Kidney epithelial cell (primary cell): Measurements from ENCODE around the gene ZCCHC17. TPM values are rescaled to one million over a fixed set of nuclear protein-coding genes. Genes with fewer than 3 reads are reported as not detected.

Experiments used
- DNase-seq: peaks from one replicate; pipeline ENCODE4 v3.0.0-alpha.2; 2010; ENCODE audit warnings: low read depth
- H3K27me3 ChIP-seq: 2 replicates; pipeline ENCODE4 v1.6.0; 2011; ENCODE audit warnings: low read length; ENCODE audit not compliant: control insufficient read depth, insufficient read depth
- H3K36me3 ChIP-seq: 2 replicates; pipeline ENCODE4 v1.5.1; 2011; ENCODE audit warnings: low read length; ENCODE audit not compliant: control insufficient read depth, insufficient read depth
- H3K4me3 ChIP-seq: 2 replicates; pipeline ENCODE4 v1.5.1; 2011; ENCODE audit warnings: low read depth, mild to moderate bottlenecking, control low read depth, low read length
- total RNA-seq: library from RNA; depleted of rRNA; stranded (reverse); fragments of >200 nt; gene quantifications from 2 replicates; pipeline ENCODE4 v1.2.3, GENCODE V29; 2015
- TF ChIP-seq, protein P1 (sequence below): IDR thresholded peaks from 2 replicates; pipeline ENCODE4 v1.5.1; 2011; ENCODE audit warnings: mild to moderate bottlenecking, moderate library complexity, low read length, control low read depth, inconsistent platforms; ENCODE audit not compliant: insufficient read depth, poor library complexity, severe bottlenecking

ZCCHC17 gene
- total RNA-seq, 1 donor from 2014 or later, result 44.1 TPM

DNA sequence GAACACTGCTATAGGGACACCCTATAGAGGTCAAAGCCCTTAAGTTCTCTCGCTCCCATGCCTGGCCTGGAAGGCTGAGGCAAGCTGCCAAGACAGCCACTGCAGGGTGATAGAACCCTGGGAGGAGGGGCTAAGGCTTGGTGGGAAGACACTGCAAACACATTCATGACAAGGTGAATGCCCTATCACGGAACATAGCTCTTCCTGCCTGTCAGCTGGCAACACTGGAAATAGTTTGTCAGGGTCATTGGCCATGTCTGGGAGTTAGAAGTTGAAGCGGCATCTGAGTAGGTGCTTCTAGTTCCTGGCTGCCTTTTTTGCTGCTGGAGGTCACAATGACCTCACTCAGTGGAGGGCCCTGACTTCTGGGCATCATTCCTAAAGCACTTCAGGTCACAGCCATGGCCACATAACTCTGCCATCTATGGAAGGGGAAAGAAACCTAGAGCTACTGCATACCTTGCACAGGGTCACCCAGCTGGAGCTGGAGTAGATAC is 71.8 kb downstream of the ZCCHC17 start:
- no peak for DNase-seq
- Histone ChIP-seq H3K36me3 (no peaks in the 10 kb centered on the region), H3K4me3 (no peak overlapping the region), H3K27me3 (no peaks in the 10 kb centered on the region)
- TF ChIP-seq, protein P1, sequence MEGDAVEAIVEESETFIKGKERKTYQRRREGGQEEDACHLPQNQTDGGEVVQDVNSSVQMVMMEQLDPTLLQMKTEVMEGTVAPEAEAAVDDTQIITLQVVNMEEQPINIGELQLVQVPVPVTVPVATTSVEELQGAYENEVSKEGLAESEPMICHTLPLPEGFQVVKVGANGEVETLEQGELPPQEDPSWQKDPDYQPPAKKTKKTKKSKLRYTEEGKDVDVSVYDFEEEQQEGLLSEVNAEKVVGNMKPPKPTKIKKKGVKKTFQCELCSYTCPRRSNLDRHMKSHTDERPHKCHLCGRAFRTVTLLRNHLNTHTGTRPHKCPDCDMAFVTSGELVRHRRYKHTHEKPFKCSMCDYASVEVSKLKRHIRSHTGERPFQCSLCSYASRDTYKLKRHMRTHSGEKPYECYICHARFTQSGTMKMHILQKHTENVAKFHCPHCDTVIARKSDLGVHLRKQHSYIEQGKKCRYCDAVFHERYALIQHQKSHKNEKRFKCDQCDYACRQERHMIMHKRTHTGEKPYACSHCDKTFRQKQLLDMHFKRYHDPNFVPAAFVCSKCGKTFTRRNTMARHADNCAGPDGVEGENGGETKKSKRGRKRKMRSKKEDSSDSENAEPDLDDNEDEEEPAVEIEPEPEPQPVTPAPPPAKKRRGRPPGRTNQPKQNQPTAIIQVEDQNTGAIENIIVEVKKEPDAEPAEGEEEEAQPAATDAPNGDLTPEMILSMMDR, result no peak

DNA sequence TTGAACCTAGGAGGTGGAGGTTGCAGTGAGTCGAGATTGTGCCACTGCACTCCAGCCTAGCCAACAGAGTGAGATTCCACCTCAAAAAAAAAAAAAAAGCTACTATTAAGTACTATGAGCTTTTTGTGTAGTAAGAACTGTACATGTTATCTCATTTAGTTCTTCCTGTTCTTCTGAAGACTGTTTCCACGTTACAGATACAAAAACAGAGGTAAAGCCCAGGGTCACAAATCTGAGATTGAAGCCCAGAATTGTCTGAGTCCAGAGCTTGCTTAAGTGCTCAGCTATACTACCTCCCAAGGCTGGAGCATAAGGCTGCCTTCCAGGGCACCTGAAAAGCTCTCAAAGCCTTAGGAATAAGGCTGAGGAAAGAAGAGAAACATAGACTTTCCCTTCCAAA is 73.2 kb downstream of the ZCCHC17 start:
- H3K27me3 ChIP-seq, result no peaks in the 10 kb centered on the region
- no peaks in the 10 kb centered on the region for H3K36me3 ChIP-seq
- TF ChIP-seq, protein P1, result no peak
- DNase-seq, result no peak
- no peak overlapping the region for H3K4me3 ChIP-seq

DNA sequence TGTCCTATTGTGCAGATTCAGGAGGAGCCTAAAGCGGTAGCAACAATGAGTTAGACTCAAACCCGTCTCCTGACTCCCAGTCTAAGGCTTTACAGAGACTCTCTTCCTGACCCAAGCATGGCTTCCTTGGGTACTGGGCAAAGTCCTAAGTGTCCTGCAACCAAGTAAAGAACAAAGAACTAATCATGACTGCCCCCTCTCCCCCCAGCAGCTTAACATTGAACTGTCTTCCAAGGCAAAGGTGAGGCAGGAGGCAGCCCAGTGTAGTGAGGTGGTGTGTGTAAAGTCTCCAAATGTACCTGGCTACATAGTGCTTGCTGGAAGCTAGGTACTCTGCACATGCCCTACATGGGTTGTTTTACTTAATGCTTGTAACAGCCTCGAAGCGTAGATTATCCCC is 73.7 kb downstream of the ZCCHC17 start:
- H3K27me3 ChIP-seq, result no peaks in the 10 kb centered on the region
- no peak overlapping the region for H3K4me3 ChIP-seq
- no peaks in the 10 kb centered on the region for H3K36me3 ChIP-seq
- no peak for DNase-seq
- TF ChIP-seq, protein P1, result no peak

DNA sequence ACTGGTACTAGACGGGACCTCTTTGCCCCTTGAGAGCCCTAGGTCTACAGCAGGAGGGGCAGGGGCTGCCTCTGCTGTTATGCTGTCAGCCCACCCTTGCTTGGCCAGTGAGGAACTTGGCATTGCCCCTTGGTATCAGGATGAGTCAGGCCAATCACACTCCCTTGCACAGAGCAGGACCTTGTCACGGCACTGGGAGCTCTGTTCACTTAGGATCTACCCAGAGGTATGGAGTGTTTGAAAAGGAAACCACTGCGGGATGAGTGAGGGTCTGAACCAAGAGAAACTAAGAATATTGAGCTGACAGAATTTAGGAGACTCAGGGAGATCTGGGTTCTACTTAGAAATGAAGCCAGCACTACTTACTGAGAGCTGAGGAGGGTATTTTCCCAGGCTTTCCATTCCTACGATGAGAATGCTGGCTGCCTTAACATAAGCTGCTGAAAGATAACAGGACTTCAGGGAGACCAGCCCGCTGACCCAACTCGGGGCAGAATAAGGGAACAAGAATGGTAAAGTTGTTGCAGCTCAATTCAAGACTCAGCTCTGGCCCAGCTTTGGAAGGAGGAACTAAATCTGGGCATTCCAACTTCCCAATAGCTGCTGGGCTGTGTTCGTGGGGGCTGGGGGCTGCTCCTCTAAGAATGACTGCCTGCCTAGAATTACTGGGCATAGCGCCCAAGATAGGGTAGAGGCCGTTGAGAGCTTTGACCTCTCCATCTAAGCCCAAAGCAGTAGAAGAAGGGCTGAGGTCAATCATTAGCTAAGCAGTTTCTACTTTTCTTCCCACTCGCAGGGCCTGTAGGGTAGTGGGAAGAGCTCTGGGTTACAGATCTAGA is 74.5 kb downstream of the ZCCHC17 start:
- Histone ChIP-seq H3K4me3 (no peak overlapping the region), H3K36me3 (no peaks in the 10 kb centered on the region), H3K27me3 (no peaks in the 10 kb centered on the region)
- TF ChIP-seq, protein P1, result no peak
- no peak for DNase-seq

DNA sequence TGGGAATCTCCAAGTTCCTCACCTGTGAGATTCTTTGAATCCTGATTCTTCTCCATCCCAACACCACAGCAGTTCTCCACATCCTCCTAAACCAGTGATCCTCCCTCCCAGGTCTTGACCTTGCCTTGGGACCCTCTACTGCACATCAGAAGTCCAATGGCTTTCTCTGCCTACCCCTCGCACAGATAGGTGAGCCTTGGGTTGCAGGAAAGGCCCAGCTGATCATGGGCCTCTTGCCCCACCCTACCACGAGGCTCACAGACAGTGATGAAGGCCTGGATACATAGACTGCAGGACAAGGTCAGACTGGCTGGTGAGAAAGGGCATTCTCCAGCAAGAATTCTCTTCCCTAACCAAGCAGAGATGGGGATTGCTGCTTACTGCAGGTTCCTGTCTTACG is 75.2 kb downstream of the ZCCHC17 start:
- TF ChIP-seq, protein P1, result no peak
- DNase-seq, result no peak
- H3K27me3 ChIP-seq, result no peaks in the 10 kb centered on the region
- H3K4me3 ChIP-seq, result no peak overlapping the region
- H3K36me3 ChIP-seq, result no peaks in the 10 kb centered on the region

DNA sequence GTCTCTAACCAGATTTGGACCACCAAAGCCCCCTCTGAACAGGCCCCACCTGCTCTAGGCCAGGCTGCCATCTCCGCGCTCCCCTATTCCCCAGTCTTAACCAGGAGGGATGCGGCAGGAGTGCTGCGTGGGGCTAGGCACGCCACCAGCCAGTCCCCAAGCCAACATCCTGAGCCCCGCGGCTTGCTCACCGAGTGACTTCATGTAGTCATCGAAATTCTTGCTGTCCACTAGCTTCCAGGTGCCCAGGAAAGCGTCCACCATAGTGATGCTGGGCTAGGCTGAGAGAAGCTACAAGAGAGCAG is 75.9 kb downstream of the ZCCHC17 start:
- Histone ChIP-seq H3K4me3 (no peak overlapping the region), H3K36me3 (no peaks in the 10 kb centered on the region), H3K27me3 (no peaks in the 10 kb centered on the region)
- DNase-seq, result no peak
- TF ChIP-seq, protein P1, result no peak
